ENCODE measurements around the gene CDK16. TPM values are rescaled to one million over a fixed set of nuclear protein-coding genes. Genes with fewer than 3 reads are reported as not detected.

CDK16 gene
- polyA plus RNA-seq, 1 of the 3 experiments (the other 2 are of a cell fraction) = 116 TPM

GRCh38 chrX:47172971-47173792 is 45.3 kb upstream of the CDK16 start:
- TF ChIP-seq, protein P1, sequence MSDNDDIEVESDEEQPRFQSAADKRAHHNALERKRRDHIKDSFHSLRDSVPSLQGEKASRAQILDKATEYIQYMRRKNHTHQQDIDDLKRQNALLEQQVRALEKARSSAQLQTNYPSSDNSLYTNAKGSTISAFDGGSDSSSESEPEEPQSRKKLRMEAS (IDR thresholded peaks at IDR 0.05; ENCODE audit: low read depth) = no peak
- TF ChIP-seq SMC3 (IDR thresholded peaks at IDR 0.05; ENCODE audit: low read depth, low read length) (no peak), REST (IDR thresholded peaks at IDR 0.05; ENCODE audit: low read depth, low read length) (no peak), EP300 (IDR thresholded peaks at IDR 0.05; ENCODE audit: borderline replicate concordance in 1 of 2, low read depth in 1 of 2, low read length in 1 of 2) (no peak), TCF12 (IDR thresholded peaks at IDR 0.05) (no peak), GATA2 (CRISPR knock-in tag; IDR thresholded peaks at IDR 0.05) (no peak), RCOR1 (IDR thresholded peaks at IDR 0.05; ENCODE audit: low read length) (no peak), EZH2phosphoT487 (IDR thresholded peaks at IDR 0.05; ENCODE audit: borderline replicate concordance, low read depth) (no peak), JUND (IDR thresholded peaks at IDR 0.05) (no peak), ZBTB33 (IDR thresholded peaks at IDR 0.05; ENCODE audit: borderline replicate concordance, low read depth) (no peak), ELF1 (IDR thresholded peaks at IDR 0.05) (no peak), PBX3 (IDR thresholded peaks at IDR 0.05) (no peak), GABPA (IDR thresholded peaks at IDR 0.05; ENCODE audit: low read depth) (no peak), YY1 (IDR thresholded peaks at IDR 0.05; ENCODE audit: low read depth) (no peak), MXI1 (IDR thresholded peaks at IDR 0.05; ENCODE audit: low read depth, low read length) (no peak), IRF3 (IDR thresholded peaks at IDR 0.05; ENCODE audit: low read depth, low read length) (no peak)
- TF ChIP-seq, protein P2, sequence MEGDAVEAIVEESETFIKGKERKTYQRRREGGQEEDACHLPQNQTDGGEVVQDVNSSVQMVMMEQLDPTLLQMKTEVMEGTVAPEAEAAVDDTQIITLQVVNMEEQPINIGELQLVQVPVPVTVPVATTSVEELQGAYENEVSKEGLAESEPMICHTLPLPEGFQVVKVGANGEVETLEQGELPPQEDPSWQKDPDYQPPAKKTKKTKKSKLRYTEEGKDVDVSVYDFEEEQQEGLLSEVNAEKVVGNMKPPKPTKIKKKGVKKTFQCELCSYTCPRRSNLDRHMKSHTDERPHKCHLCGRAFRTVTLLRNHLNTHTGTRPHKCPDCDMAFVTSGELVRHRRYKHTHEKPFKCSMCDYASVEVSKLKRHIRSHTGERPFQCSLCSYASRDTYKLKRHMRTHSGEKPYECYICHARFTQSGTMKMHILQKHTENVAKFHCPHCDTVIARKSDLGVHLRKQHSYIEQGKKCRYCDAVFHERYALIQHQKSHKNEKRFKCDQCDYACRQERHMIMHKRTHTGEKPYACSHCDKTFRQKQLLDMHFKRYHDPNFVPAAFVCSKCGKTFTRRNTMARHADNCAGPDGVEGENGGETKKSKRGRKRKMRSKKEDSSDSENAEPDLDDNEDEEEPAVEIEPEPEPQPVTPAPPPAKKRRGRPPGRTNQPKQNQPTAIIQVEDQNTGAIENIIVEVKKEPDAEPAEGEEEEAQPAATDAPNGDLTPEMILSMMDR (IDR thresholded peaks at IDR 0.05) = no peak
- Histone ChIP-seq H3K4me3 (ENCODE audit: low read depth in 2 of 2, low read length in 1 of 2) (no peak overlapping the region), H3K4me1 (ENCODE audit: control insufficient read depth in 1 of 2, insufficient read depth in 2 of 2, low read depth in 1 of 2, low read length in 1 of 2) (no peaks in the 10 kb centered on the region), H4K20me1 (ENCODE audit: insufficient read depth) (no peaks in the 10 kb centered on the region), H3K27ac (ENCODE audit: low read depth in 2 of 2, low read length in 1 of 2) (no peak overlapping the region), H3K36me3 (replicated peaks in 1 of 2; ENCODE audit: control insufficient read depth in 1 of 2, insufficient read depth in 2 of 2, low read length in 1 of 2) (peaks cover 0 to 14% of the 10 kb centered on the region in 2 experiments), H3K4me2 (no peak overlapping the region), H3K79me2 (ENCODE audit: insufficient read depth) (peaks cover 6% of the 10 kb centered on the region; the same call in 1 of the 2 replicates), H3F3A (replicated peaks; ENCODE audit: insufficient read depth) (no peaks in the 10 kb centered on the region), H3K27me3 (ENCODE audit: insufficient read depth) (peaks cover 39% of the 10 kb centered on the region; the same call in 1 of the 2 replicates), H3K9ac (no peak overlapping the region), H3K9me2 (no peaks in the 10 kb centered on the region), H2AFZ (ENCODE audit: low read depth) (no peak overlapping the region), H3K9me3 (no peaks in the 10 kb centered on the region)
- DNase-seq = no peak
- ChIA-PET CTCF (no interaction called here), POLR2A (no interaction called here)
- WGBS (ENCODE audit: low lambda C conversion rate) = 44% methylated on average over 11 of the region's 18 CpGs

All from SK-N-SH (cell line).